ENCODE results near the gene ACTL9.
A peak's percentile ranks its signal among the peaks of the same experiment; 100 is the strongest.
"Not testable (repeated sequence)": the region's sequence is repeated elsewhere in the genome, so short reads cannot be mapped to it uniquely, and the experiment has no call there.

Gene ACTL9

GRCh38 chr19:8698433-8699063 is at the start of gene ACTL9:
TSS of gene ACTL9 (minus strand) at chr19:8698795. CDS start at chr19:8698701, 94 bp downstream.
- DNase-seq, result no peak

GRCh38 chr19:8739291-8740065 is 40.9 kb upstream of the ACTL9 start:
- not testable (repeated sequence) for DNase-seq

GRCh38 chr19:8738377-8738776 is 39.8 kb upstream of the ACTL9 start:
- DNase-seq, result no peak

GRCh38 chr19:8731428-8732169 is 33.0 kb upstream of the ACTL9 start:
- no peak for DNase-seq

GRCh38 chr19:8724276-8724675 is 25.7 kb upstream of the ACTL9 start:
- DNase-seq, result no peak

GRCh38 chr19:8722032-8722431 is 23.4 kb upstream of the ACTL9 start:
- DNase-seq, result no peak

GRCh38 chr19:8721334-8721733 is 22.7 kb upstream of the ACTL9 start, which contains the start of gene OR2Z1:
TSS of gene OR2Z1 (plus strand) at chr19:8721634. CDS start at chr19:8731029, 9,395 bp downstream.
- no peak for DNase-seq

- not testable (repeated sequence) for DNase-seq
Observed at GRCh38 chr19:8710337-8710736, 11.7 kb upstream of the ACTL9 start.

- DNase-seq, result no peak
Observed at GRCh38 chr19:8705742-8706141, 7.1 kb upstream of the ACTL9 start.

GRCh38 chr19:8705304-8705703 is 6.7 kb upstream of the ACTL9 start:
- DNase-seq, result not testable (repeated sequence)

- DNase-seq, result no peak
Observed at GRCh38 chr19:8703223-8703622, 4.6 kb upstream of the ACTL9 start.

- DNase-seq, result peak; percentile 40
Observed at GRCh38 chr19:8702350-8702749, 3.8 kb upstream of the ACTL9 start.

GRCh38 chr19:8700956-8701355 is 2.4 kb upstream of the ACTL9 start:
- DNase-seq, result no peak

GRCh38 chr19:8699908-8700307 is 1.3 kb upstream of the ACTL9 start:
- DNase-seq, result no peak

GRCh38 chr19:8697671-8698432 is 743 bp downstream of the ACTL9 start:
- no peak for DNase-seq

- no peak for DNase-seq
Observed at GRCh38 chr19:8696993-8697392, 1.6 kb downstream of the ACTL9 start.

- DNase-seq, result no peak
Observed at GRCh38 chr19:8695911-8696310, 2.7 kb downstream of the ACTL9 start.

GRCh38 chr19:8695501-8695900 is 3.1 kb downstream of the ACTL9 start:
- DNase-seq, result no peak

- no peak for DNase-seq
Observed at GRCh38 chr19:8690753-8691539, 7.6 kb downstream of the ACTL9 start.

GRCh38 chr19:8688930-8689329 is 9.7 kb downstream of the ACTL9 start:
- DNase-seq, result no peak

GRCh38 chr19:8686549-8686948 is 12.0 kb downstream of the ACTL9 start:
- DNase-seq, result no peak
